IMR-90 (cell line): ENCODE measurements around the gene FABP6. TPM values are rescaled to one million over a fixed set of nuclear protein-coding genes. Genes with fewer than 3 reads are reported as not detected.

Source experiments
- ATAC-seq: fragments of 200-7000 bp; cut with Tn5 transposase; 2 replicates; pipeline ENCODE4 v1.9.1; 2020; ENCODE audit warnings: low read depth, mild to moderate bottlenecking, moderate library complexity
- BruUV-seq: library from RNA; stranded (reverse); fragments of 400-500 nt; replicated peaks from 2 replicates; lab custom pipeline; 2021; lab: Mats Ljungman, UMichigan
- CTCF ChIA-PET: fragments of 300-600 bp; formaldehyde crosslinking; extraction: SDS; loops from one replicate; lab custom pipeline; 2021; ENCODE audit warnings: antibody characterized with exemption; lab: Yijun Ruan, JAX
- POLR2A ChIA-PET: fragments of 300-600 bp; sonication (Branson Sonifier 250); formaldehyde crosslinking; loops from one replicate; lab custom pipeline; 2022; ENCODE audit warnings: antibody characterized with exemption; ENCODE audit not compliant: unreplicated experiment; lab: Charles Lee
- DNase-seq: peaks from one replicate; pipeline ENCODE4 v3.0.0; 2013
- H2AFZ ChIP-seq: replicated peaks from 2 replicates; pipeline ENCODE3; 2013; ENCODE audit warnings: low read length, mild to moderate bottlenecking; ENCODE audit not compliant: poor library complexity
- H2AK5ac ChIP-seq: 2 replicates; pipeline ENCODE4 v1.6.1; 2013; ENCODE audit warnings: low read depth, low read length, inconsistent platforms
- H2AK9ac ChIP-seq: replicated peaks from 2 replicates; pipeline ENCODE3; 2013; ENCODE audit warnings: mild to moderate bottlenecking, low read depth, low read length, moderate library complexity; ENCODE audit not compliant: poor library complexity
- H2BK120ac ChIP-seq: 2 replicates; pipeline ENCODE4 v1.6.1; 2013; ENCODE audit warnings: low read depth, low read length, inconsistent platforms
- H2BK15ac ChIP-seq: 3 replicates; pipeline ENCODE4 v1.6.1; 2013; ENCODE audit warnings: low read depth, low read length, inconsistent platforms
- H2BK20ac ChIP-seq: 2 replicates; pipeline ENCODE4 v1.6.1; 2013; ENCODE audit warnings: low read depth, mild to moderate bottlenecking, inconsistent platforms, low read length, moderate library complexity
- H2BK5ac ChIP-seq: 2 replicates; pipeline ENCODE4 v1.6.1; 2013; ENCODE audit warnings: mild to moderate bottlenecking, low read depth, low read length, inconsistent platforms; ENCODE audit not compliant: poor library complexity, severe bottlenecking
- H3K14ac ChIP-seq: replicated peaks from 2 replicates; pipeline ENCODE4 v1.6.1; 2013; ENCODE audit warnings: low read depth, low read length, inconsistent platforms
- H3K18ac ChIP-seq: 2 replicates; pipeline ENCODE4 v1.6.1; 2013; ENCODE audit warnings: low read depth, low read length, control low read depth
- H3K23ac ChIP-seq: 2 replicates; pipeline ENCODE4 v1.6.1; 2013; ENCODE audit warnings: low read depth, low read length, inconsistent platforms
- H3K27ac ChIP-seq: 2 replicates; pipeline ENCODE4 v1.5.1; 2013; ENCODE audit warnings: mild to moderate bottlenecking, control low read depth, low read length; ENCODE audit not compliant: insufficient read depth
- H3K27me3 ChIP-seq: 2 replicates; pipeline ENCODE4 v1.6.1; 2013; ENCODE audit warnings: low read length; ENCODE audit not compliant: control insufficient read depth, insufficient read depth
- H3K36me3 ChIP-seq: 2 replicates; pipeline ENCODE4 v1.6.1; 2013; ENCODE audit warnings: low read length, mixed read lengths; ENCODE audit not compliant: control insufficient read depth, insufficient read depth
- H3K4ac ChIP-seq: 2 replicates; pipeline ENCODE4 v1.6.1; 2013; ENCODE audit warnings: low read depth, low read length, inconsistent platforms
- H3K4me1 ChIP-seq: 2 replicates; pipeline ENCODE4 v1.6.1; 2013; ENCODE audit warnings: low read length, mixed read lengths; ENCODE audit not compliant: control insufficient read depth, insufficient read depth
- H3K4me2 ChIP-seq: 2 replicates; pipeline ENCODE4 v1.6.1; 2013; ENCODE audit warnings: low read depth, mild to moderate bottlenecking, control low read depth, low read length, moderate library complexity
- H3K4me3 ChIP-seq: 2 replicates; pipeline ENCODE4 v1.5.1; 2013; ENCODE audit warnings: low read depth, mild to moderate bottlenecking, control low read depth, low read length, moderate library complexity; ENCODE audit not compliant: insufficient read depth
- H3K56ac ChIP-seq: 2 replicates; pipeline ENCODE4 v1.6.1; 2013; ENCODE audit warnings: low read length, inconsistent platforms; ENCODE audit not compliant: insufficient read depth; ENCODE audit errors: extremely low read depth
- H3K79me1 ChIP-seq, 2 experiments: 2 replicates each; pipeline ENCODE4 v1.6.1; 2013; ENCODE audit warnings: low read length in 2 of 2, inconsistent platforms in 1 of 2, low read depth in 1 of 2
- H3K9ac ChIP-seq: 2 replicates; pipeline ENCODE4 v1.6.1; 2013; ENCODE audit warnings: low read depth, low read length, control low read depth
- H3K9me1 ChIP-seq: 2 replicates; pipeline ENCODE4 v1.6.1; 2013; ENCODE audit warnings: low read length, inconsistent platforms; ENCODE audit not compliant: insufficient read depth
- H3K9me3 ChIP-seq: 2 replicates; pipeline ENCODE4 v1.6.1; 2013; ENCODE audit warnings: low read length; ENCODE audit not compliant: control insufficient read depth, insufficient read depth
- H4K20me1 ChIP-seq: 2 replicates; pipeline ENCODE4 v1.6.1; 2013; ENCODE audit warnings: low read length, inconsistent platforms; ENCODE audit not compliant: insufficient read depth
- H4K5ac ChIP-seq: 2 replicates; pipeline ENCODE4 v1.6.1; 2013; ENCODE audit warnings: mild to moderate bottlenecking, low read depth, low read length, control low read depth
- H4K8ac ChIP-seq, 2 experiments: 2 replicates each; pipeline ENCODE4 v1.6.1; 2013; ENCODE audit warnings: low read depth in 2 of 2, low read length in 2 of 2, control low read depth in 1 of 2, inconsistent platforms in 1 of 2
- H4K91ac ChIP-seq: 2 replicates; pipeline ENCODE4 v1.6.1; 2013; ENCODE audit warnings: low read depth, low read length, inconsistent platforms; ENCODE audit not compliant: insufficient read depth
- BHLHE40 ChIP-seq: fragments of 150-350 bp; IDR thresholded peaks from 2 replicates; pipeline ENCODE4 v1.6.1; 2016; ENCODE audit warnings: mild to moderate bottlenecking, low read depth, low read length
- MAFK ChIP-seq: IDR thresholded peaks from 2 replicates; pipeline ENCODE4 v1.6.1; 2012; ENCODE audit warnings: low read depth, low read length, improper control_type of control experiment
- MAZ ChIP-seq: IDR thresholded peaks from 2 replicates; pipeline ENCODE4 v1.6.1; 2012; ENCODE audit warnings: low read depth, mild to moderate bottlenecking, low read length, improper control_type of control experiment, moderate library complexity, borderline replicate concordance
- POLR2A ChIP-seq: IDR thresholded peaks from 2 replicates; pipeline ENCODE4 v1.6.1; 2012; ENCODE audit warnings: mild to moderate bottlenecking, low read depth, low read length
- RCOR1 ChIP-seq: IDR thresholded peaks from 2 replicates; pipeline ENCODE4 v1.6.1; 2012; ENCODE audit warnings: mild to moderate bottlenecking, low read length, improper control_type of control experiment; ENCODE audit not compliant: insufficient replicate concordance
- USF2 ChIP-seq: fragments of 150-350 bp; IDR thresholded peaks from 2 replicates; pipeline ENCODE4 v1.6.1; 2017; ENCODE audit warnings: mild to moderate bottlenecking, antibody characterized with exemption, low read length, low read depth
- WGBS, 2 experiments: methylation state at CpG; one replicate each; pipeline versions ENCODE4 v1.1.5 to v1.1.7; 2013; ENCODE audit warnings: missing lambda C conversion rate in 2 of 2; ENCODE audit not compliant: insufficient read length in 1 of 2; ENCODE audit errors: extremely low coverage in 2 of 2; 5-methylcytosine and 5-hydroxymethylcytosine counted together
- dilution Hi-C: fragments of 300-500 bp; cut with HindIII; formaldehyde crosslinking; loops from one replicate; pipeline ENCODE4 v1.14.3; 2018; ENCODE audit warnings: low sequenced_read_pairs; ENCODE audit not compliant: unreplicated experiment
- in situ Hi-C: fragments of 300-500 bp; cut with MboI; formaldehyde crosslinking; loops from 3 replicates; pipeline ENCODE4 v1.14.3; 2019; ENCODE audit warnings: low sequenced_read_pairs, inconsistent platforms, mixed read lengths
- intact Hi-C: fragments of 100-400 bp; cut with micrococcal nuclease; formaldehyde crosslinking; loops from 2 replicates; pipeline ENCODE4 v1.10.0; 2022
- polyA plus RNA-seq, 3 experiments: library from polyadenylated mRNA; depleted of rRNA; stranded (reverse); fragments of >200 nt; gene quantifications; 2 replicates each; pipeline ENCODE4 v1.2.3, GENCODE V29; 2012; ENCODE audit warnings: low replicate concordance in 1 of 3
- total RNA-seq: library from RNA; depleted of rRNA; stranded (reverse); fragments of >200 nt; gene quantifications from 2 replicates; pipeline ENCODE4 v1.2.3, GENCODE V29; 2012
- TF ChIP-seq, protein P1 (sequence below): conservative IDR thresholded peaks from 2 replicates; pipeline ENCODE4 v1.5.1; 2012; ENCODE audit warnings: mild to moderate bottlenecking, low read depth, low read length, improper control_type of control experiment

The FABP6 gene
- total and polyA plus RNA-seq, 2 of the 4 experiments (the other 2 are of a cell fraction), result not detected

DNA sequence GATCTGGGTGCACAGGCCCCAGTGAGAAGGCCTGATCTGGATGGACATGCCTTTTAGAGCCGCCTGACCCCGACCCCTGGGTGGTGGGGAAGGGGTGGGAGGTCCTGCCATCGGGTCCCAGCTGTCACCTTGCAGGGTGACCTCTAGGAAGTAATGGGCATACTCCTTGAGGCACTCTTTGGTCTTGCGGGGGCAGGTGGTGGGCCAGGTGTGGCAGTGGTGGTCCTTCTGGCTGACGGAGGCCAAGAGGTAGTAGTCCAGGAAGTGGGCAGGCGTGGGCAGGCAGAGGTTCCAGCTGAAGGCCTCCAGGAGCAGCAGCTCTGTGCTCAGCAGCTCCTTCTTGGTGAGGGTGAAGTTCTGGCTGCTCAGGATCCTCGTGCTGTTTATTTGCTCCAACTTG lies 30.0 kb downstream of the FABP6 start:
- Histone ChIP-seq H3K9me1 (peaks cover 13% of the 10 kb centered on the region), H3K23ac (no peak overlapping the region), H4K91ac (no peak overlapping the region), H3K27me3 (no peaks in the 10 kb centered on the region), H2AK9ac (no peak overlapping the region), H4K8ac (no peak overlapping the region), H2BK5ac (no peak overlapping the region), H2BK20ac (no peak overlapping the region), H4K5ac (no peak overlapping the region), H3K27ac (no peak overlapping the region), H3K4me2 (no peak overlapping the region), H3K56ac (no peak overlapping the region), H3K4me1 (peaks cover 20% of the 10 kb centered on the region), H3K9ac (no peak overlapping the region), H3K18ac (no peak overlapping the region), H4K20me1 (0 out of 2 replicates have a peak, but pooled peaks cover 4% of the 10 kb centered on the region), H3K36me3 (peaks cover 5% of the 10 kb centered on the region), H2AFZ (no peak overlapping the region), H2AK5ac (no peak overlapping the region), H3K4me3 (no peak overlapping the region), H3K14ac (no peak overlapping the region), H3K9me3 (no peaks in the 10 kb centered on the region), H3K79me1 (peaks cover 3 to 25% of the 10 kb centered on the region in 2 experiments; a peak in 3 of 4 replicates), H2BK120ac (no peak overlapping the region), H3K4ac (no peak overlapping the region), H2BK15ac (no peak overlapping the region)
- ATAC-seq (no peak), DNase-seq (no peak)
- CTCF ChIA-PET, result no interaction called here
- 89% methylated on average over 3 of the region's 7 CpGs; no CpG with 5 or more reads in 1 of the 2 experiments for WGBS, 2 experiments
- POLR2A ChIA-PET, result no interaction called here
- TF ChIP-seq MAZ (no peak), MAFK (no peak), USF2 (no peak), BHLHE40 (no peak), POLR2A (no peak), RCOR1 (no peak)
- TF ChIP-seq, protein P1, sequence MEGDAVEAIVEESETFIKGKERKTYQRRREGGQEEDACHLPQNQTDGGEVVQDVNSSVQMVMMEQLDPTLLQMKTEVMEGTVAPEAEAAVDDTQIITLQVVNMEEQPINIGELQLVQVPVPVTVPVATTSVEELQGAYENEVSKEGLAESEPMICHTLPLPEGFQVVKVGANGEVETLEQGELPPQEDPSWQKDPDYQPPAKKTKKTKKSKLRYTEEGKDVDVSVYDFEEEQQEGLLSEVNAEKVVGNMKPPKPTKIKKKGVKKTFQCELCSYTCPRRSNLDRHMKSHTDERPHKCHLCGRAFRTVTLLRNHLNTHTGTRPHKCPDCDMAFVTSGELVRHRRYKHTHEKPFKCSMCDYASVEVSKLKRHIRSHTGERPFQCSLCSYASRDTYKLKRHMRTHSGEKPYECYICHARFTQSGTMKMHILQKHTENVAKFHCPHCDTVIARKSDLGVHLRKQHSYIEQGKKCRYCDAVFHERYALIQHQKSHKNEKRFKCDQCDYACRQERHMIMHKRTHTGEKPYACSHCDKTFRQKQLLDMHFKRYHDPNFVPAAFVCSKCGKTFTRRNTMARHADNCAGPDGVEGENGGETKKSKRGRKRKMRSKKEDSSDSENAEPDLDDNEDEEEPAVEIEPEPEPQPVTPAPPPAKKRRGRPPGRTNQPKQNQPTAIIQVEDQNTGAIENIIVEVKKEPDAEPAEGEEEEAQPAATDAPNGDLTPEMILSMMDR, result no peak
- dilution Hi-C loops (no loop called here), in situ Hi-C loops (no loop called here), intact Hi-C loops (no loop called here)
- BruUV-seq, result no TSS peak
